Activated naive CD4-positive, alpha-beta T cell treated with anti-CD3 and anti-CD28 coated beads for 36 hours (primary cell): ENCODE results near the gene DSCAML1. TPM values are rescaled to one million over a fixed set of nuclear protein-coding genes. Genes with fewer than 3 reads are reported as not detected.

ENCODE experiments used
- CTCF ChIA-PET: fragments of 350-600 bp; sonication (Branson Sonifier 250); formaldehyde crosslinking; loops from one replicate; lab custom pipeline; 2021; ENCODE audit warnings: antibody characterized with exemption; lab: Charles Lee
- DNase-seq: peaks from one replicate; pipeline ENCODE4 v3.0.0-alpha.2; 2020
- H3K27ac Mint-ChIP-seq: one replicate; pipeline ENCODE4 v1.8.0; 2021; ENCODE audit warnings: mild to moderate bottlenecking, mixed read lengths
- H3K27me3 Mint-ChIP-seq: one replicate; pipeline ENCODE4 v1.8.0; 2021; ENCODE audit warnings: low read depth, mixed read lengths
- H3K36me3 Mint-ChIP-seq: one replicate; pipeline ENCODE4 v1.8.0; 2021; ENCODE audit warnings: low read depth, mixed read lengths
- H3K4me1 Mint-ChIP-seq: one replicate; pipeline ENCODE4 v1.8.0; 2021; ENCODE audit warnings: low read depth, mixed read lengths
- H3K4me3 Mint-ChIP-seq: one replicate; pipeline ENCODE4 v1.8.0; 2021; ENCODE audit warnings: mild to moderate bottlenecking, moderate library complexity, mixed read lengths
- H3K9me3 Mint-ChIP-seq: one replicate; pipeline ENCODE4 v1.8.0; 2021; ENCODE audit warnings: mixed read lengths
- intact Hi-C: fragments of 100-400 bp; cut with micrococcal nuclease; formaldehyde crosslinking; loops from one replicate; pipeline ENCODE4 v1.15.1; 2023
- total RNA-seq, 2 experiments: library from RNA; stranded (reverse); gene quantifications; one replicate each; pipeline ENCODE4 v1.2.3, GENCODE V29; 2021

The DSCAML1 gene
- total RNA-seq, 2 experiments from 2014 or later: 0.17 to 0.30 TPM

DNA sequence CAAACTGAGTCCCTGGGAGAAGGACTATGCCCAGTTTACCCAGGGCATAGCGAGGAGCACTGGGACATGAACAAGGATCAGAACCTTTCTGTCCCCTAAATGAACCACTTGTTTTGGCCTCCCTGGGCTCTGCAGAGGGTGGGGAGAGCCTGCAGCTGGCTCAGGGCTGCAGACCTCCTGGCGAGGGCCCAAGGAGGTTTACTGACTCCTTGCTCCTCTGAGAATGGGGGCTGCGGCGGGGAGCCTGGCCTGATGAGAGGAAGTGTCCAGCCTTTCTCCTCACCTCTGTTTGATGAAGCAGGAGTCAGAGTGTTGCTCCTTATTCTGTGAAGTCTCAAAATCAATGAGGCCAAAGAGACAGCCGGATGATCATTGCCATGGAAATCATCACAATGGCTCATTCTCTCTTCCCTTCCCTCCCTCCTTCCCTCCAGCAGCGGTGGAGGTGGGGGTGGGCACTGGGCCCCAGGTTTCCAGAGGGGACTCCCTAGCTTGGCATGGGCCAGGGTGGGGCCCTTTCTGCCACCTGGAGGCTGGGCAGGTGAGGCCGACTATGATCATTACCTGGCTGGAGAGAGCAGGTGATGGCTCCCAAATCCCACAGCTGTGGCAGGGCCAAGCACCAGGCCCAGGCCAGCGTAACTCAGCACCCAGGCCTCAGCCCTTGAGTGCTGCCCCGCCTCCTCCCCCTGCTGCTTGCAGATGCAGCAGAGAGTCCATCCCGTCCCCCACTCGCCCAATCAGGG is 299.6 kb downstream of the DSCAML1 start:
- CTCF ChIA-PET: no interaction called here
- Mint-ChIP-seq H3K9me3 (no peaks in the 10 kb centered on the region), H3K27me3 (peaks cover 2% of the 10 kb centered on the region), H3K4me1 (no peaks in the 10 kb centered on the region), H3K4me3 (no peak overlapping the region), H3K27ac (no peak overlapping the region), H3K36me3 (no peaks in the 10 kb centered on the region)
- intact Hi-C loops: no loop called here
- DNase-seq: no peak

- H3K27ac Mint-ChIP-seq: no peak overlapping the region
- H3K4me3 Mint-ChIP-seq: no peak overlapping the region
- DNase-seq: no peak
- CTCF ChIA-PET: interaction anchor here (1.6 kb wide), 1 partner anchor 126 kb away, joined by 5 read pairs; no protein-coding TSS in a partner anchor
- intact Hi-C loops: no loop called here
- H3K9me3 Mint-ChIP-seq: no peaks in the 10 kb centered on the region
- H3K4me1 Mint-ChIP-seq: no peaks in the 10 kb centered on the region
- no peaks in the 10 kb centered on the region for H3K36me3 Mint-ChIP-seq
- H3K27me3 Mint-ChIP-seq: peaks cover 9% of the 10 kb centered on the region
These were observed 301.7 kb downstream of the DSCAML1 start for GRCh38 chr11:117495357-117495756.

GRCh38 chr11:117492578-117493251 is 304.3 kb downstream of the DSCAML1 start:
- H3K27ac Mint-ChIP-seq: no peak overlapping the region
- H3K27me3 Mint-ChIP-seq: peaks cover 13% of the 10 kb centered on the region
- intact Hi-C loops: no loop called here
- CTCF ChIA-PET: interaction anchor here (0.7 kb wide), 1 partner anchor 243 kb away, joined by 9 read pairs; no protein-coding TSS in a partner anchor
- H3K4me1 Mint-ChIP-seq: no peaks in the 10 kb centered on the region
- H3K36me3 Mint-ChIP-seq: no peaks in the 10 kb centered on the region
- no peak overlapping the region for H3K4me3 Mint-ChIP-seq
- H3K9me3 Mint-ChIP-seq: no peaks in the 10 kb centered on the region
- DNase-seq: no peak

DNA sequence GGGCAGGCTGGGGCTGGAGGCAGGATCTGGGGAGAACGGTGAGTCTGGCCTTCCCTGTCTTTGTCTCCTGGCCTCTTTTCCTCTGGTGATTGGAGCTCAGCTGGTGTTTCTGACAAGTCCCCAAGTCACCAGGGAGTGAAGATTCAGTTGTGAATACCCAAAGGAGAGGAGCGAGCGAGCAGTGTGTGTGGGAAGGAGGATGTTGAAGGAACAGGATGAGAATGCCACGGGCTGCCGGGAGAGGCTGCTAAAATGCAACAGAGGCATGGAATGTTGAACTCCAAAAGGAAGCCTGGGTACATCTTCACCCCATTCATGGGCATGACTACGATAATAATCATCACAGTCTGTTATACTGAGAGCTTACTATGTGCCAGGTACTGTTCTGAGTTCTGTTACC is 306.1 kb downstream of the DSCAML1 start:
- intact Hi-C loops: no loop called here
- CTCF ChIA-PET: interaction anchor here (1.2 kb wide), 1 partner anchor 12 kb away, joined by 3 read pairs; no protein-coding TSS in a partner anchor
- no peaks in the 10 kb centered on the region for H3K36me3 Mint-ChIP-seq
- no peak overlapping the region for H3K4me3 Mint-ChIP-seq
- H3K4me1 Mint-ChIP-seq: no peaks in the 10 kb centered on the region
- DNase-seq: no peak
- H3K27ac Mint-ChIP-seq: no peak overlapping the region
- H3K27me3 Mint-ChIP-seq: peaks cover 13% of the 10 kb centered on the region
- no peaks in the 10 kb centered on the region for H3K9me3 Mint-ChIP-seq

GRCh38 chr11:117489999-117490679 is 306.9 kb downstream of the DSCAML1 start:
- Mint-ChIP-seq H3K4me3 (no peak overlapping the region), H3K27me3 (peaks cover 13% of the 10 kb centered on the region), H3K27ac (no peak overlapping the region), H3K4me1 (no peaks in the 10 kb centered on the region), H3K9me3 (no peaks in the 10 kb centered on the region), H3K36me3 (no peaks in the 10 kb centered on the region)
- CTCF ChIA-PET: interaction anchor here (0.5 to 1.2 kb wide), 2 partner anchors 11 to 134 kb away, joined by 3 read pairs; no protein-coding TSS in a partner anchor
- DNase-seq: peak; percentile 14
- intact Hi-C loops: no loop called here

GRCh38 chr11:117488996-117489952 is 307.7 kb downstream of the DSCAML1 start:
- Mint-ChIP-seq H3K9me3 (no peaks in the 10 kb centered on the region), H3K27me3 (peaks cover 12% of the 10 kb centered on the region), H3K4me1 (no peaks in the 10 kb centered on the region), H3K27ac (no peak overlapping the region), H3K36me3 (no peaks in the 10 kb centered on the region), H3K4me3 (no peak overlapping the region)
- DNase-seq: peak; percentile 19
- CTCF ChIA-PET: interaction anchor here (0.5 kb wide), 1 partner anchor 135 kb away, joined by 3 read pairs; no protein-coding TSS in a partner anchor
- intact Hi-C loops: no loop called here

DNA sequence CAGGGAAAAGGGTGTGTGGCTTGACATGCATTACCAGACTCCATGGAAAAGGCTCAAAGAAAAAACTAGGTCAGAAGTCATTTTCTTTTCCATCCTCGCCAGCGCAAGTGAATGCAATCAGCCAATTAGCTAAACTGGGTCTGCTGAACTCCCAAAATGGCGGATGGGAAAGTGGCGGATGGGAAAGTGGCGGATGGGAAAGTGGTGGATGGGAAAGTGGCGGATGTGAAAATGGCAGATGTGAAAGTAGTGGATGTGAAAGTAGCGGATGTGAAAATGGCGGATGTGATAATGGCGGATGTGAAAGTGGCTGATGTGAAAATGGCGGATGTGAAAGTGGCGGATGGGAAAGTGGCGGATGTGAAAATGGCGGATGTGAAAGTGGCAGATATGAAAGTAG is 311.0 kb downstream of the DSCAML1 start:
- CTCF ChIA-PET: interaction anchor here (0.6 kb wide), 1 partner anchor 60 kb away, joined by 3 read pairs; no protein-coding TSS in a partner anchor
- H3K4me3 Mint-ChIP-seq: no peak overlapping the region
- H3K9me3 Mint-ChIP-seq: no peaks in the 10 kb centered on the region
- DNase-seq: no peak
- no peaks in the 10 kb centered on the region for H3K4me1 Mint-ChIP-seq
- peaks cover 9% of the 10 kb centered on the region for H3K27me3 Mint-ChIP-seq
- no peak overlapping the region for H3K27ac Mint-ChIP-seq
- H3K36me3 Mint-ChIP-seq: no peaks in the 10 kb centered on the region
- intact Hi-C loops: no loop called here

DNA sequence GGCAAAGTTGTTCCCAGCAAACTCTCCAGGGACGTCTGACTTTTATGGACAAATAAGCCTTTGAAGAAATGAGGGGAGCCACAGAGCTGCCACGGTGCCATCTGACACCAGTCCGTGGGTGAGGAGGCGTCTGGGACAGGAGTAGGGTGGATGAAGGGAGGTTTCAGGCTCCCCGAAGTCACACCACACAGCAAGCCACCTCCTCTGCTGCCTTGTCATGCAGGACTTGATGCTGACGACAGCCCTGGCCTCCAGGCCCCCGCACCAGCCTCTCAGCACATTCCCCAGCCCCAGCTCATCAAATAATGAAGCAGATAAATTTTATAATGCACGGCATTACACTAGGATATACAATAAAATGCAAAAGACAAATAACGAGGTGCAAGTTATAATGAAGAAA is 312.9 kb downstream of the DSCAML1 start:
- CTCF ChIA-PET: no interaction called here
- no peaks in the 10 kb centered on the region for H3K36me3 Mint-ChIP-seq
- no peaks in the 10 kb centered on the region for H3K27me3 Mint-ChIP-seq

GRCh38 chr11:117483372-117483771 is 313.6 kb downstream of the DSCAML1 start:
- Mint-ChIP-seq H3K9me3 (no peaks in the 10 kb centered on the region), H3K36me3 (no peaks in the 10 kb centered on the region), H3K4me3 (no peak overlapping the region), H3K27me3 (peaks cover under 1% of the 10 kb centered on the region), H3K27ac (no peak overlapping the region), H3K4me1 (no peaks in the 10 kb centered on the region)
- DNase-seq: no peak
- CTCF ChIA-PET: interaction anchor here (1.0 kb wide), 1 partner anchor 138 kb away, joined by 3 read pairs; no protein-coding TSS in a partner anchor
- intact Hi-C loops: no loop called here

More for the DNA sequence above, 312.9 kb downstream of the DSCAML1 start:
- Mint-ChIP-seq H3K9me3 (no peaks in the 10 kb centered on the region), H3K4me3 (no peak overlapping the region), H3K27ac (no peak overlapping the region), H3K4me1 (no peaks in the 10 kb centered on the region)
- intact Hi-C loops: no loop called here
- DNase-seq: no peak

GRCh38 chr11:117482881-117483280 is 314.1 kb downstream of the DSCAML1 start:
- Mint-ChIP-seq H3K27ac (no peak overlapping the region), H3K27me3 (peaks cover 2% of the 10 kb centered on the region), H3K4me1 (no peaks in the 10 kb centered on the region), H3K9me3 (no peaks in the 10 kb centered on the region), H3K36me3 (no peaks in the 10 kb centered on the region), H3K4me3 (no peak overlapping the region)
- DNase-seq: no peak
- CTCF ChIA-PET: interaction anchor here (1.0 kb wide), 1 partner anchor 138 kb away, joined by 3 read pairs; no protein-coding TSS in a partner anchor
- intact Hi-C loops: no loop called here

DNA sequence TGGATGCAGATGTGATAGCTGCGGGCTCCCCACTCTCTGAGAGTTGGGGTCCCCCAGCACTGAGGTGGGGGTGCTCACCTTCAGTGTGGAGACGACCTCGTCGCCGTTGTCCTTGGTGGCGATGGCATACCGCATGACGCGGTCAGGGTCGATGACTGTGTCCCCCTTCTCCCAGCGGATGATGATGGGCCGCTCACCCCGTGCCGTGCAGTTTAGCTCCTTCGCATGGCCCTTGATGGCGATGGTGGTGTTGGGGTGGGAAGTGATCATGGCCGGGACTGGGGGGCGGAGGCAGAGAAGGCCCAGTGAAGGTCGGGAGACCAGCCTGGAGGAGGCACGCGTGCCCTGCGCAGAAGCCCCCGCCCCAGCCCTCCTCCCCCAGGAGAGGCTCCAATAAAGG is 315.1 kb downstream of the DSCAML1 start:
- CTCF ChIA-PET: no interaction called here
- intact Hi-C loops: no loop called here
- H3K27me3 Mint-ChIP-seq: peaks cover 2% of the 10 kb centered on the region

More for the DNA sequence above, 315.1 kb downstream of the DSCAML1 start:
- Mint-ChIP-seq H3K36me3 (no peaks in the 10 kb centered on the region), H3K27ac (no peak overlapping the region), H3K4me1 (no peaks in the 10 kb centered on the region), H3K4me3 (no peak overlapping the region), H3K9me3 (no peaks in the 10 kb centered on the region)
- no peak for DNase-seq
